Measurements from ENCODE around the gene CYB5A.

CYB5A gene

DNA sequence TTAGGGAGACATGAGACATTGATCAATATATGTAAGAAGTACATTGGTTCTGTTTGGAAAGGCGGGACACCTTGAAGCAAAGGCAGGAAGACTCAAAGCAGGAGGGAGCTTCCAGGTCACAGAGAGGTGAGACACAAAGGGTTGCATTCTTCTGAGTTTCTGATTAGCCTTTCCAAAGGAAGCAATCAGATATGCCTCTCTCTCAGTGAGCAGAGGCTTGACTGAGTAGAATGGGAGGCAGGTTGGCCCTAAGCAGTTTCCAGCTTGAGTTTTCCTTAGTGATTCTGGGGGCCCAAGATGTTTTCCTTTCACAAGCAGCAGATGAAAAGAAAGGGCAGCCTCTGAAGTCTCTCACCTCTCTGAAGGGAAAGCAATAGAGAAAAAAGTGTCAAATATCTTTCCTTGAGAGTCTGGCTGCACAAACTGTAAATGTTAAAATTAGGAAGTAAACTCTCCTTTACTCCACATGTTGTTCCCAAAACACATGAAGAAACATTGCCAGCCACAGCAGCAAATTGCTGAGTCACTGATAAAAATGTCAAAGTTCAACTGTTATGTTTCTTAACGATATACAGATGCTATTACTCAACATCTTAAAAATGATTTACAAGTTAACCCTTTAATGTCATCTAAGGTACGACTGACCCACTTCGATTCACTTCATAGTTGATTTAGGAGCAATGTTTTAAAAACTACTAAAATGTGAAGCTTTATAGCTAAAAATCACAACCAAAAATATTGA lies 40.3 kb downstream of the CYB5A start (continued):
- TF ChIP-seq ZNF768 (tag by site-specific recombination; IDR thresholded peaks at IDR 0.05): no peak
- no peak for TF ChIP-seq KLF16 (tag by site-specific recombination; IDR thresholded peaks at IDR 0.05)

DNA sequence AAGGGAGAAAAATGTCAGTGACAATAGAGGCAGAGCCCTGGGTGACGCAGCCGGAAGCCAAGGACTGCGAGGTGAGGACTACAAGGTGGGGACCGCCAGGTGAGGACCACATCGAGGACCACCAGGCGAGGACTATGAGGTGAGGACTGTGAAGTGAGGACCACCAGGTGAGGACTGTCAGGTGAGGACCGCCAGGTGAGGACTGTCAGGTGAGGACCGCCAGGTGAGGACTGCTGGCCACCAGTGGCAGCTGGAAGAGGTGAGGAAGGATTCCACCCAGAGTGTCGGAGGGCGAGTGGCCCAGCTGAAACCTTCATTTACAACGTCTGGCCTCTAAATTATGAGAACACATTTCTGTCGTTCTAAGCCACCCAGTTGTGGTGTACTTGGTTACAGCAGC lies 41.6 kb downstream of the CYB5A start:
- no peaks in the 10 kb centered on the region for H3K4me1 ChIP-seq (ENCODE audit: control insufficient read depth, insufficient read depth, low read length)
- TF ChIP-seq, protein P1, sequence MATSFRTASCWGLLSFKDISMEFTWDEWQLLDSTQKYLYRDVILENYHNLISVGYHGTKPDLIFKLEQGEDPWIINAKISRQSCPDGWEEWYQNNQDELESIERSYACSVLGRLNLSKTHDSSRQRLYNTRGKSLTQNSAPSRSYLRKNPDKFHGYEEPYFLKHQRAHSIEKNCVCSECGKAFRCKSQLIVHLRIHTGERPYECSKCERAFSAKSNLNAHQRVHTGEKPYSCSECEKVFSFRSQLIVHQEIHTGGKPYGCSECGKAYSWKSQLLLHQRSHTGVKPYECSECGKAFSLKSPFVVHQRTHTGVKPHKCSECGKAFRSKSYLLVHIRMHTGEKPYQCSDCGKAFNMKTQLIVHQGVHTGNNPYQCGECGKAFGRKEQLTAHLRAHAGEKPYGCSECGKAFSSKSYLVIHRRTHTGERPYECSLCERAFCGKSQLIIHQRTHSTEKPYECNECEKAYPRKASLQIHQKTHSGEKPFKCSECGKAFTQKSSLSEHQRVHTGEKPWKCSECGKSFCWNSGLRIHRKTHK (tag by site-specific recombination; IDR thresholded peaks at IDR 0.05): no peak
- TF ChIP-seq ZNF239 (tag by site-specific recombination; IDR thresholded peaks at IDR 0.05): no peak
- no peak overlapping the region for H3K4me3 ChIP-seq (ENCODE audit: low read depth, low read length)
- CTCF ChIA-PET: no interaction called here
- POLR2A ChIA-PET: interaction anchor here (0.6 kb wide), 1 partner anchor 50 kb away, joined by 3 read pairs; no protein-coding TSS in a partner anchor
- no peak overlapping the region for H3K27ac ChIP-seq (ENCODE audit: extremely low read depth, low read depth, low read length)
- no peaks in the 10 kb centered on the region for H3K9me3 ChIP-seq (ENCODE audit: control insufficient read depth, insufficient read depth, low read depth, low read length)
- no peaks in the 10 kb centered on the region; a peak in 1 of 3 replicates for H3K36me3 ChIP-seq (ENCODE audit: control insufficient read depth in 2 of 2, insufficient read depth in 1 of 2, low read length in 2 of 2)

DNA sequence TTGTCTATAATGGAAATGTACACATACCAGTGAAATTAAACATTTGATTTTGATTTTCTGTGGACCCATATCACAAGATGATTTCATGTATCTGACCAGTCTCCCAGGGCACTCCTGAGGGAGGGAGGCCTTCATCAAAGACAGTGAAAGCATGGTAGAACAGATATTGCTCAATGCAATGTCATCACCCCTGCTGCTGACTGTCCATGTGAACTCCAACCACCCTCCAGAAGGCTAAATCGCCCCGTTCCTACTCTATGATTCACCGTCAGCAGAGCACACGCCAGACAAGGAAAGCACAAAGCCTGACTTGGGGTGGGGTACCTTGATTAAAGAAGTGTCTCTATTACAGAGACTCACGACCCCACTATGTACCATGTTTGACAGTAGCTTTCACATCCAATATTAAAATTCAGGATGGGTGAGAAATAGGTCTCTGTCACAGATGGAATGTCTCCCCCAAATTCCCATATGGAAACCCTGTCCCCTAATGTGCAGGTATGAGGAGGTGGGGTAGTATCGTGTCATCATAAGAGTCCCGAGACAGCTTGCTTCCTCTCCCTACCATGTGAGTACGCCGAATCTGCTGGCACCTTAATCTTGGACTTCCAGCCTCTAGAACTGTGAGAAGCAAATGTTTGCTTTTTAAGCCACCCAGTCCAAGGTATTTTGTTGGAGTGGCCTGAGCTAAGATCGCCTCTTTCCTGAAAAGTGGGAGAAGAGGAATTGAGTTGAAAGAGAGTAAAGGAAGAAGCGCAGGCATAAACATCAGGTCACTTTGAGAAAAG lies 42.4 kb downstream of the CYB5A start:
- TF ChIP-seq ZNF335 (tag by site-specific recombination; conservative IDR thresholded peaks at IDR 0.05): no peak
- TF ChIP-seq GLIS2 (tag by site-specific recombination; IDR thresholded peaks at IDR 0.05): no peak
- TF ChIP-seq ZNF350 (tag by site-specific recombination; IDR thresholded peaks at IDR 0.05): no peak
- no peak for TF ChIP-seq ZNF391 (tag by site-specific recombination; IDR thresholded peaks at IDR 0.05; ENCODE audit: borderline replicate concordance, low read depth)
- TF ChIP-seq, protein P2, sequence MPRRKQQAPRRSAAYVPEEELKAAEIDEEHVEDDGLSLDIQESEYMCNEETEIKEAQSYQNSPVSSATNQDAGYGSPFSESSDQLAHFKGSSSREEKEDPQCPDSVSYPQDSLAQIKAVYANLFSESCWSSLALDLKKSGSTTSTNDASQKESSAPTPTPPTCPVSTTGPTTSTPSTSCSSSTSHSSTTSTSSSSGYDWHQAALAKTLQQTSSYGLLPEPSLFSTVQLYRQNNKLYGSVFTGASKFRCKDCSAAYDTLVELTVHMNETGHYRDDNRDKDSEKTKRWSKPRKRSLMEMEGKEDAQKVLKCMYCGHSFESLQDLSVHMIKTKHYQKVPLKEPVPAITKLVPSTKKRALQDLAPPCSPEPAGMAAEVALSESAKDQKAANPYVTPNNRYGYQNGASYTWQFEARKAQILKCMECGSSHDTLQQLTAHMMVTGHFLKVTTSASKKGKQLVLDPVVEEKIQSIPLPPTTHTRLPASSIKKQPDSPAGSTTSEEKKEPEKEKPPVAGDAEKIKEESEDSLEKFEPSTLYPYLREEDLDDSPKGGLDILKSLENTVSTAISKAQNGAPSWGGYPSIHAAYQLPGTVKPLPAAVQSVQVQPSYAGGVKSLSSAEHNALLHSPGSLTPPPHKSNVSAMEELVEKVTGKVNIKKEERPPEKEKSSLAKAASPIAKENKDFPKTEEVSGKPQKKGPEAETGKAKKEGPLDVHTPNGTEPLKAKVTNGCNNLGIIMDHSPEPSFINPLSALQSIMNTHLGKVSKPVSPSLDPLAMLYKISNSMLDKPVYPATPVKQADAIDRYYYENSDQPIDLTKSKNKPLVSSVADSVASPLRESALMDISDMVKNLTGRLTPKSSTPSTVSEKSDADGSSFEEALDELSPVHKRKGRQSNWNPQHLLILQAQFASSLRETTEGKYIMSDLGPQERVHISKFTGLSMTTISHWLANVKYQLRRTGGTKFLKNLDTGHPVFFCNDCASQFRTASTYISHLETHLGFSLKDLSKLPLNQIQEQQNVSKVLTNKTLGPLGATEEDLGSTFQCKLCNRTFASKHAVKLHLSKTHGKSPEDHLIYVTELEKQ (tag by site-specific recombination; IDR thresholded peaks at IDR 0.05; ENCODE audit: borderline replicate concordance): no peak
- TF ChIP-seq, protein P3, sequence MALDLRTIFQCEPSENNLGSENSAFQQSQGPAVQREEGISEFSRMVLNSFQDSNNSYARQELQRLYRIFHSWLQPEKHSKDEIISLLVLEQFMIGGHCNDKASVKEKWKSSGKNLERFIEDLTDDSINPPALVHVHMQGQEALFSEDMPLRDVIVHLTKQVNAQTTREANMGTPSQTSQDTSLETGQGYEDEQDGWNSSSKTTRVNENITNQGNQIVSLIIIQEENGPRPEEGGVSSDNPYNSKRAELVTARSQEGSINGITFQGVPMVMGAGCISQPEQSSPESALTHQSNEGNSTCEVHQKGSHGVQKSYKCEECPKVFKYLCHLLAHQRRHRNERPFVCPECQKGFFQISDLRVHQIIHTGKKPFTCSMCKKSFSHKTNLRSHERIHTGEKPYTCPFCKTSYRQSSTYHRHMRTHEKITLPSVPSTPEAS (tag by site-specific recombination; IDR thresholded peaks at IDR 0.05): no peak
- Histone ChIP-seq H3K36me3 (ENCODE audit: control insufficient read depth in 2 of 2, insufficient read depth in 1 of 2, low read length in 2 of 2) (no peaks in the 10 kb centered on the region; a peak in 1 of 3 replicates), H3K27ac (ENCODE audit: extremely low read depth, low read depth, low read length) (no peak overlapping the region), H3K4me3 (ENCODE audit: low read depth, low read length) (no peak overlapping the region), H3K9me3 (ENCODE audit: control insufficient read depth, insufficient read depth, low read depth, low read length) (no peaks in the 10 kb centered on the region), H3K4me1 (ENCODE audit: control insufficient read depth, insufficient read depth, low read length) (no peaks in the 10 kb centered on the region)
- ChIA-PET POLR2A (interaction anchor here (0.6 kb wide), 1 partner anchor 51 kb away, joined by 3 read pairs; no protein-coding TSS in a partner anchor), CTCF (no interaction called here)

DNA sequence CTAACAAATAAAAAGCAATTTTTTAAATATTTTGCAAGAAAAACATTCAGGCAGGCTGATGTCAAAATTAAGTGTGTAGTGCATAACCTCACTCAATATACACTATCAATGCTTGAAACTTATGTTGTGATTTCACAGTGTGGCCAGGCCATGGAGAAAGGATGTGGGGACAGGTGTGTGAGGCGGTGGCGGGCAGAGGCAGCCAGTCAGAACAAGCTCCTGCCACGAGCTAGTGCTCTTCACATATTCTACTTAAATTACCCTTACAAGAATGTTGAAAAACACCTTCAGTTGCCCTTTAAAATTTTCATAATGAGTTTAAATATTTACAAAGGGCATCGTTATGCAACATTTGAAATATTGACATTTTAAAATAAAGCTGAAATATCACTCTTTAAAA lies 43.2 kb downstream of the CYB5A start:
- CTCF ChIA-PET: no interaction called here
- Histone ChIP-seq H3K36me3 (ENCODE audit: control insufficient read depth in 2 of 2, insufficient read depth in 1 of 2, low read length in 2 of 2) (no peaks in the 10 kb centered on the region; a peak in 1 of 3 replicates), H3K4me3 (ENCODE audit: low read depth, low read length) (no peak overlapping the region), H3K9me3 (ENCODE audit: control insufficient read depth, insufficient read depth, low read depth, low read length) (no peaks in the 10 kb centered on the region), H3K27ac (ENCODE audit: extremely low read depth, low read depth, low read length) (no peak overlapping the region), H3K4me1 (ENCODE audit: control insufficient read depth, insufficient read depth, low read length) (no peaks in the 10 kb centered on the region)
- POLR2A ChIA-PET: no interaction called here
- TF ChIP-seq ZBTB8A (tag by site-specific recombination; IDR thresholded peaks at IDR 0.05) (no peak), PRDM1 (tag by site-specific recombination; IDR thresholded peaks at IDR 0.05) (no peak), ZNF404 (tag by site-specific recombination; IDR thresholded peaks at IDR 0.05) (no peak), GLI4 (tag by site-specific recombination; IDR thresholded peaks at IDR 0.05) (no peak), ZSCAN23 (tag by site-specific recombination; IDR thresholded peaks at IDR 0.05) (no peak), KLF8 (tag by site-specific recombination; IDR thresholded peaks at IDR 0.05) (no peak), ZEB2 (tag by site-specific recombination; IDR thresholded peaks at IDR 0.05) (no peak), ZNF132 (tag by site-specific recombination; IDR thresholded peaks at IDR 0.05; ENCODE audit: borderline replicate concordance) (no peak), ZBTB21 (tag by site-specific recombination; IDR thresholded peaks at IDR 0.05) (no peak), ZNF16 (tag by site-specific recombination; IDR thresholded peaks at IDR 0.05; ENCODE audit: low read depth) (no peak), ZNF621 (tag by site-specific recombination; IDR thresholded peaks at IDR 0.05) (no peak)

All from HEK293 (cell line).